ENCODE data around the gene ADARB2. TPM values are rescaled to one million over a fixed set of nuclear protein-coding genes. Genes with fewer than 3 reads are reported as not detected.
"Not testable (repeated sequence)": the region's sequence is repeated elsewhere in the genome, so short reads cannot be mapped to it uniquely, and the experiment has no call there.

Gene ADARB2
- polyA plus RNA-seq, 10 donors: 0.04 to 0.45 (median 0.28) TPM

GRCh38 chr10:1232164-1232911, 505.0 kb downstream of the ADARB2 start:
- no peak for DNase-seq

GRCh38 chr10:1230592-1231275, 506.6 kb downstream of the ADARB2 start:
- DNase-seq: no peak

DNA sequence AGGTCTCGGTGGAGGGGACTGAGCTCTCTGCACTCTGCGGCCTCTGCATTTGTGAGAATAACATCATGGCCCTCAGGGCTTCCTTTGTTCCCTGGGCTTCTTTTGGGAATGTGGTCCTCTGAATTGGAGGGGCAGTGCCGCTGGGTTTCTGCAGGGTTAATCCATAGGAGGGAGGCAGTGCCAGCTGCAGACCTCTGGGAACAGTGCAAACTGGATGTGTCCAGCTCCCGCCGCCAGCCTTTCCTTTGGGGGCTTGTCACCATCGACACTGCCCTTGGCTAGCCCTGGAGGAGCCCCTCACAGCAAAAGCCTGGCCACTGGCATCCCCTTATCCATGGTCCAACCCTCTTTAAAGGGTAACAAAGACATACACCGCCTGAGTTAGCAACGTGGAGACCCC, 507.2 kb downstream of the ADARB2 start:
- DNase-seq: no peak

DNA sequence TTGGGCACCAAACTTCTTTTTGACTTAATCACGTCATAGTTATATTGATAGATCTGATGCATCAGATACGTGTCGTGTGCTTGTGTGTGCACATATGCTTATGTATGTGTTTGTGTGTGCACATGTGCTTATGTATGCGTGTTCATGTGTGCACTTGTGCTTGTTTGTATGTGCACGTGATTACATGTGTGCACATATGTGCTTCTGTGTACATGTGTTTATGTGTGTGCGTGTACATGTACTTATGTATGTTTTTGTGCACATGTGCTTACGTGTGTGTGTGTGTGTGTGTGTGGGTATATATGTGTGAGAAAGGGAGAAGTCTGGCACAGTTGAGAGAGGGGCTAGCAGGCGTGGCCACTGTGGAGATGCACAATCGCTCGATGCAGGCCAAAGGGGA, 507.8 kb downstream of the ADARB2 start:
- no peak for DNase-seq

GRCh38 chr10:1229116-1229515, 508.2 kb downstream of the ADARB2 start:
- DNase-seq: no peak

GRCh38 chr10:1228467-1228975, 508.8 kb downstream of the ADARB2 start:
- no peak for DNase-seq

DNA sequence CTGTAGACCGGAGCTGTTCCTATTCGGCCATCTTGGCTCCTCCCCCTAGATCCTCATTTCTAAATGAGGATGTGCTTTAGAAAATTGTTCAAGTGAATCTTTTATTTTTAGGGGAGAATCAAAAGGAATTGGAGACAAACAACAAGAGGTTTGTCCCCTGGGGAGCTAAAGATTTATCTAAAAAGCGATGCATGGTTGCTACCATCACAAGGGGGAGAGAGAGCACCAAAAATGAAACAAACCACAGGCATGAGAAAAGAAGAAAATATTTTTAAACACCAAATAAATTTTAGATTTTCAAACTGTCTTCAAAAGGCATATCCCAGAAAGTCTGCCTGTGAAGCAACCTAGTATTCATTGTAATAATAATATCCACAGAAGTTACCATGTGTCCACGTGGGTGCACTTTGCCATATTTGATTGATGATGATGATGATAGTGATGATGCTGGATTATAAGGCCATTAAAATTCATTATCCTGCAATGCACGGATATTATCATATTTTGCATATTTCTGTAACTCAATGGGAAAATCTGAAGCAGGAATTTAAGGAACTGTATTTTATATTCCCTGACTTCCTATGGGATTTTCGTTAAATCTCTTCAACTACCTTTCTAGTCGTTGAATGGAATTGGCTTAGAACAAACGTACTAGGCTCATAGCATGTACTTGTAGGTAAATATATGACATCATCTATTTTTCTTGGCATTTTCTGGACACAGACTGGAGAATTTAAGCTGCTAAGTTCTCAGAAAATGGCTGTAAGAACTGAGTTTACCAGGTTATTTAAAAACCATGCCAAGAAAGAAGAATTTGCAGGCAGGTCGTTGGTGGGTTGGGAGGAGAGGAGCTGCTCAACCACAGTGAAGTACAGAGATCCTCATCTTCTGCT, 509.6 kb downstream of the ADARB2 start:
- no peak for DNase-seq

DNA sequence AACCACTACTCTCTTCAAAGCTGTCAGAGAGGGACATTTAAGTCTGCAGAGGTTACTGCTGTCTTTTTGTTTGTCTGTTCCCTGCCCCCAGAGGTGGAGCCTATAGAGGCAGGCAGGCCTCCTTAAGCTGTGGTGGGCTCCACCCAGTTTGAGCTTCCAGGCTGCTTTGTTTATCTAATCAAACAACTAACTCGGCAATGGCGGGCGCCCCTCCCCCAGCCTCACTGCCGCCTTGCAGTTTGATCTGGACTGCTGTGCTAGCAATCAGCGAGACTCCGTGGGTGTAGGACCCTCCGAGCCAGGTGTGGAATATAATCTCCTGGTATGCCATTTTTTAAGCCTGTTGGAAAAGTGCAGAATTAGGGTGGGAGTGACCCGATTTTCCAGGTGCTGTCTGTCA, 510.4 kb downstream of the ADARB2 start:
- DNase-seq: not testable (repeated sequence)

- DNase-seq: not testable (repeated sequence)
These were observed 517.5 kb downstream of the ADARB2 start for GRCh38 chr10:1219874-1220273.

GRCh38 chr10:1217661-1218060, 519.7 kb downstream of the ADARB2 start:
- no peak for DNase-seq

DNA sequence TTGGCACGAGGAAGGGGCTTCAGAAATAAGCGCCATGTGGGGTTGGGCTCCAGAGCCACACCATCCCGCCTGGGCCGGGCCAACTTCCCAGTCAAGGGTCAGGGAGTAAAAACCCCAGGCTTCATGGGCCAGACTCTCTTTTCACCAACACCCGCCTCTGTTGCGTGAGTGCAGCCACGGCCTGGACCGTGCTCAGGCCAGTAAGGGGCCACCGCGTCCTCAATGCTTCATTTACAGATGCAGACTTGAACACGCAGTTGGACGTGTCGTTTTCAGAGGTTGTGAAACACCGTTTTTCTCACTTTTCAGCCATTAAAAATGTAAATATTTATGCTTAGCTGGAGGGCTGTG, 520.1 kb downstream of the ADARB2 start:
- DNase-seq: no peak

- DNase-seq: no peak
These were observed 520.6 kb downstream of the ADARB2 start for GRCh38 chr10:1216574-1217236.

- DNase-seq: no peak
These were observed 521.3 kb downstream of the ADARB2 start for GRCh38 chr10:1215862-1216573.

DNA sequence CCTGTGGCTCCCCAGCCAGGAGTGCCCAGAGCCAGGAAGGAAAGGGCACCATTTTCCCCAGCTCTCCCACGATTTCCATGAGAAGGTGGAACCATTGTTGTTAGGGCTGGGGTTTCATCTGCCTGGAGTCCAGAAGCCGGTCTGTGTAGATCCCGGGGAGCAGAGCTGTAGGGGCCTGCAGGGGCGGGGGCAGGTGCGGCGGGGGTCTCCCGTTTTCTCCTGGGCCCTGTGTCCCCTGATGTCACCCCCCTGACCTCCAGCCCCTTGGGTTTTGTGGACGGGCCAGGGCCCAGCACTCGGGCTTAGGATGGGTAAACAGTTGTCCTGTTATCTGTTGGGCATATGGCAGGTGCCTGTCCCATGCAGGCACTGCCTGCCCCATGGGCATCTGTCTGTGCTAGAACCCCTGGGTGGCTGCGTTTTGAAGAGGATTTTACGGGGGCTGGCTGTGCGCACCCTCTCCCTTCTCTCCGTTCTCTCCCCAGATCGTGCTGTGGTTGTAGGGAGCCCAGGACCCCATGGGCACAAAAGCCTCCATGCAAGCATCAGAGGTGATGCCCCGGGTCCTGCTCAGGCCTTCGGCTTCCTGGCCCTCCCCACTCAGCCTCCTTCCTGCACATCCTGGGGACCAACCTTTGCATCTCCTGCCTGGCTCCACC, 522.3 kb downstream of the ADARB2 start:
- no peak for DNase-seq

GRCh38 chr10:1214071-1214675, 523.2 kb downstream of the ADARB2 start:
- no peak for DNase-seq

DNA sequence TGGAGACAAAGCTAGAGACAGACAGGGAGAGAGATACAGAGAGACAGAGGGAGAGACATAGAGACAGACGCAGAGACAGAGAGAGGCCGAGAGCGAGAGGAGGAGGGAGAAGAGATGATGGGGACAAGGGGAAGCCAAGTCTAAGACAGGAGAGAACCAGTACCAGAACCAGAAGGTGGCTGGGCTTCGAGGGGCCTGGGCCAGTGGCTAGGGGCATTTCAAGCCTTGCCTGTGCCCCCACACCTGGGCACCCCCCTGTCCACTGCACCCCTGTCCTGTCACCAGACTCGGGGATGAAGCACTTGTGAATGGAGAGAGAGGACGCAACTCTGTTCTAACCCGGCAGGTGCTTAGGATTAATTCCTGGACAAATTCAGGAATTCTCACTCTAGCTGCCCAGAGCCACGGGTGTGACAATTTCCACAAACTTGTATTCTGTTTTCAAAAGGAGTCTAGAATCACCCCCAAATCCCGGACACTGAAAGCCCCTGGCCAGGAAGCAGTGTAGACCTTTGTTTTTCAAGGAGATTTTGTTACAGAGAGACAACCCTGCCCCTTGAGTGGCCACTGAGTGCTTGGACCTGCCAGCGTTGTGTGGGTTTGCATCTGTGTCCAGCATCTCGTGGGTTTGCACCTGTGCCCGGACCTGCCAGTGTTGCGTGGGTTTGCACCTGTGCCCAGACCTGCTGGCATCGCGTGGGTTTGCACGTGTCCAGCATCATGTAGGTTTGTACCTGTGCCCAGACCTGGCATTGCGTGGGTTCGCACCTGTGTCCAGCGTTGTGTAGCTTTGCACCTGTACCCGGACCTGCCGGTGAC, 523.9 kb downstream of the ADARB2 start:
- no peak for DNase-seq

GRCh38 chr10:1212571-1213141, 524.7 kb downstream of the ADARB2 start:
- DNase-seq: no peak

GRCh38 chr10:1211844-1212570, 525.3 kb downstream of the ADARB2 start:
- DNase-seq: no peak

Data from muscle of back (tissue), 11 donors.